CD14-positive monocyte (primary cell): ENCODE data around the gene MED29. TPM values are rescaled to one million over a fixed set of nuclear protein-coding genes. Genes with fewer than 3 reads are reported as not detected.
A peak's percentile ranks its signal among the peaks of the same experiment; 100 is the strongest.

Experiments
- DNase-seq, 3 donors: peaks; one replicate each; pipeline ENCODE4 v3.0.0-alpha.2; 2011 to 2022
- H2AFZ ChIP-seq: 2 replicates; pipeline ENCODE4 v1.6.0; 2012; ENCODE audit warnings: mild to moderate bottlenecking, low read depth, low read length, inconsistent platforms; ENCODE audit not compliant: insufficient read depth, poor library complexity, severe bottlenecking
- H3K27ac ChIP-seq, 2 donors: 1 replicate in 1 of 2; 2 replicates in 1 of 2; pipeline ENCODE4 v1.5.1; 2012 to 2013; ENCODE audit warnings: low read length in 2 of 2, control low read depth in 1 of 2, inconsistent platforms in 1 of 2, low read depth in 1 of 2, mild to moderate bottlenecking in 1 of 2
- H3K27me3 ChIP-seq, 2 donors: one replicate each; pipeline versions ENCODE4 v1.6.0 to v1.6.1; 2011 to 2013; ENCODE audit warnings: low read length in 2 of 2; ENCODE audit not compliant: control insufficient read depth in 2 of 2, insufficient read depth in 2 of 2
- H3K36me3 ChIP-seq, 2 donors: replicated peaks in 1 of 2; 1 replicate in 1 of 2; 2 replicates in 1 of 2; pipeline versions ENCODE4 v1.5.1 to v1.6.1; 2012 to 2013; ENCODE audit warnings: low read length in 2 of 2, control low read depth in 1 of 2, inconsistent platforms in 1 of 2, mild to moderate bottlenecking in 1 of 2; ENCODE audit not compliant: insufficient read depth in 2 of 2, control insufficient read depth in 1 of 2
- H3K4me1 ChIP-seq, 2 donors: 1 replicate in 1 of 2; 2 replicates in 1 of 2; pipeline versions ENCODE4 v1.5.1 to v1.6.1; 2012 to 2013; ENCODE audit warnings: low read length in 2 of 2, control low read depth in 1 of 2, inconsistent platforms in 1 of 2, mild to moderate bottlenecking in 1 of 2, moderate library complexity in 1 of 2; ENCODE audit not compliant: insufficient read depth in 2 of 2, control insufficient read depth in 1 of 2
- H3K4me2 ChIP-seq: replicated peaks from 2 replicates; pipeline ENCODE3; 2012; ENCODE audit warnings: low read length, moderate library complexity, mild to moderate bottlenecking; ENCODE audit not compliant: poor library complexity, severe bottlenecking; ENCODE audit errors: extremely low read depth
- H3K4me3 ChIP-seq, 3 experiments: fragments of 200-600 bp in 1 of 3; sonication (generic) in 1 of 3; replicated peaks in 1 of 3; 1 replicate in 2 of 3; 2 replicates in 1 of 3; pipeline ENCODE4 v1.5.1; 2011 to 2013; ENCODE audit warnings: low read length in 3 of 3, mild to moderate bottlenecking in 3 of 3, control low read depth in 2 of 3, low read depth in 2 of 3, inconsistent platforms in 1 of 3, moderate library complexity in 1 of 3
- H3K79me2 ChIP-seq: 2 replicates; pipeline ENCODE4 v1.6.0; 2012; ENCODE audit warnings: mild to moderate bottlenecking, control low read depth, inconsistent platforms, low read length, moderate library complexity; ENCODE audit not compliant: insufficient read depth
- H3K9ac ChIP-seq: 2 replicates; pipeline ENCODE4 v1.6.0; 2017; ENCODE audit warnings: low read length, mild to moderate bottlenecking; ENCODE audit not compliant: insufficient read depth, poor library complexity, severe bottlenecking
- H3K9me3 ChIP-seq, 2 donors: replicated peaks in 1 of 2; 1 replicate in 1 of 2; 2 replicates in 1 of 2; pipeline versions ENCODE4 v1.5.1 to v1.6.1; 2012 to 2013; ENCODE audit warnings: low read length in 2 of 2, control low read depth in 1 of 2; ENCODE audit not compliant: control insufficient read depth in 1 of 2, insufficient read depth in 1 of 2
- H4K20me1 ChIP-seq: 2 replicates; pipeline ENCODE4 v1.6.0; 2012; ENCODE audit warnings: mild to moderate bottlenecking, low read length, control low read depth, moderate library complexity; ENCODE audit not compliant: insufficient read depth
- H3K27ac Mint-ChIP-seq, 7 donors: one replicate each; pipeline ENCODE4 v1.8.0; 2020; ENCODE audit warnings: mild to moderate bottlenecking in 7 of 7, mixed read lengths in 7 of 7, moderate library complexity in 6 of 7, inconsistent platforms in 2 of 7
- H3K27me3 Mint-ChIP-seq, 3 donors: one replicate each; pipeline ENCODE4 v1.8.0; 2021 to 2022; ENCODE audit warnings: low read depth in 3 of 3, mild to moderate bottlenecking in 3 of 3, mixed read lengths in 3 of 3, moderate library complexity in 3 of 3, inconsistent platforms in 1 of 3
- H3K36me3 Mint-ChIP-seq, 2 donors: one replicate each; pipeline ENCODE4 v1.8.0; 2020; ENCODE audit warnings: mixed read lengths in 2 of 2, inconsistent platforms in 1 of 2, mild to moderate bottlenecking in 1 of 2
- H3K4me1 Mint-ChIP-seq: one replicate; pipeline ENCODE4 v1.8.0; 2020; ENCODE audit warnings: mild to moderate bottlenecking, mixed read lengths
- H3K4me3 Mint-ChIP-seq, 2 donors: one replicate each; pipeline ENCODE4 v1.8.0; 2020; ENCODE audit warnings: mild to moderate bottlenecking in 2 of 2, mixed read lengths in 2 of 2, moderate library complexity in 1 of 2
- H3K9me3 Mint-ChIP-seq, 7 donors: one replicate each; pipeline ENCODE4 v1.8.0; 2020 to 2022; ENCODE audit warnings: mixed read lengths in 7 of 7, mild to moderate bottlenecking in 6 of 7, moderate library complexity in 6 of 7, inconsistent platforms in 2 of 7
- WGBS: methylation state at CpG from one replicate; pipeline ENCODE4 v1.1.5; 2013; ENCODE audit warnings: missing lambda C conversion rate; ENCODE audit not compliant: insufficient coverage; 5-methylcytosine and 5-hydroxymethylcytosine counted together
- intact Hi-C, 2 donors: fragments of 100-400 bp; cut with micrococcal nuclease; formaldehyde crosslinking; loops; one replicate each; pipeline versions ENCODE4 v1.15.0 to v1.15.1; 2023
- polyA plus RNA-seq, 3 donors: library from polyadenylated mRNA; depleted of rRNA in 1 of 3; unstranded in 2 of 3; stranded (reverse) in 1 of 3; fragments of 300-500 nt in 2 of 3; fragments of >200 nt in 1 of 3; fragmentation: Illumina TruSeq in 2 of 3; gene quantifications; 1 replicate in 2 of 3; 2 replicates in 1 of 3; pipeline ENCODE4 v1.2.3, GENCODE V29; 2012 to 2021
- TF ChIP-seq, protein P1 (sequence below): fragments of 200-600 bp; IDR thresholded peaks from one replicate; pipeline ENCODE4 v1.8.0; 2022; ENCODE audit warnings: antibody characterized with exemption, mild to moderate bottlenecking

Gene MED29
- polyA plus RNA-seq, 3 donors = 35.8 to 38.2 (median 37.0) TPM

- peaks cover 0 to 2% (median 0%) of the 10 kb centered on the region in 7 donors for H3K9me3 Mint-ChIP-seq
- Histone ChIP-seq H3K27me3 (peaks cover 0 to 7% of the 10 kb centered on the region in 2 donors), H3K4me1 (peaks cover 7 to 9% of the 10 kb centered on the region in 2 donors), H3K79me2 (no peaks in the 10 kb centered on the region), H3K9me3 (no peaks in the 10 kb centered on the region), H3K4me2 (no peak overlapping the region), H4K20me1 (peaks cover 15% of the 10 kb centered on the region), H2AFZ (no peak overlapping the region), H3K27ac (no peak overlapping the region), H3K9ac (no peak overlapping the region), H3K36me3 (peaks cover 25 to 38% of the 10 kb centered on the region in 2 donors), H3K4me3 (no peak overlapping the region)
- no peak overlapping the region for H3K4me3 Mint-ChIP-seq
- 98% methylated on average over 7 of the region's 7 CpGs for WGBS
- TF ChIP-seq, protein P1, sequence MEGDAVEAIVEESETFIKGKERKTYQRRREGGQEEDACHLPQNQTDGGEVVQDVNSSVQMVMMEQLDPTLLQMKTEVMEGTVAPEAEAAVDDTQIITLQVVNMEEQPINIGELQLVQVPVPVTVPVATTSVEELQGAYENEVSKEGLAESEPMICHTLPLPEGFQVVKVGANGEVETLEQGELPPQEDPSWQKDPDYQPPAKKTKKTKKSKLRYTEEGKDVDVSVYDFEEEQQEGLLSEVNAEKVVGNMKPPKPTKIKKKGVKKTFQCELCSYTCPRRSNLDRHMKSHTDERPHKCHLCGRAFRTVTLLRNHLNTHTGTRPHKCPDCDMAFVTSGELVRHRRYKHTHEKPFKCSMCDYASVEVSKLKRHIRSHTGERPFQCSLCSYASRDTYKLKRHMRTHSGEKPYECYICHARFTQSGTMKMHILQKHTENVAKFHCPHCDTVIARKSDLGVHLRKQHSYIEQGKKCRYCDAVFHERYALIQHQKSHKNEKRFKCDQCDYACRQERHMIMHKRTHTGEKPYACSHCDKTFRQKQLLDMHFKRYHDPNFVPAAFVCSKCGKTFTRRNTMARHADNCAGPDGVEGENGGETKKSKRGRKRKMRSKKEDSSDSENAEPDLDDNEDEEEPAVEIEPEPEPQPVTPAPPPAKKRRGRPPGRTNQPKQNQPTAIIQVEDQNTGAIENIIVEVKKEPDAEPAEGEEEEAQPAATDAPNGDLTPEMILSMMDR = no peak
- intact Hi-C loops = no loop called here
- peaks cover 26 to 31% of the 10 kb centered on the region in 2 donors for H3K36me3 Mint-ChIP-seq
- peaks cover 8% of the 10 kb centered on the region for H3K4me1 Mint-ChIP-seq
- H3K27ac Mint-ChIP-seq = peak overlapping the region in 1 of 7 donors; percentile 13
- no peak for DNase-seq
- H3K27me3 Mint-ChIP-seq = peaks cover 2 to 6% (median 4%) of the 10 kb centered on the region in 3 donors
These were observed 34.6 kb downstream of the MED29 start for GRCh38 chr19:39425744-39426143.

DNA sequence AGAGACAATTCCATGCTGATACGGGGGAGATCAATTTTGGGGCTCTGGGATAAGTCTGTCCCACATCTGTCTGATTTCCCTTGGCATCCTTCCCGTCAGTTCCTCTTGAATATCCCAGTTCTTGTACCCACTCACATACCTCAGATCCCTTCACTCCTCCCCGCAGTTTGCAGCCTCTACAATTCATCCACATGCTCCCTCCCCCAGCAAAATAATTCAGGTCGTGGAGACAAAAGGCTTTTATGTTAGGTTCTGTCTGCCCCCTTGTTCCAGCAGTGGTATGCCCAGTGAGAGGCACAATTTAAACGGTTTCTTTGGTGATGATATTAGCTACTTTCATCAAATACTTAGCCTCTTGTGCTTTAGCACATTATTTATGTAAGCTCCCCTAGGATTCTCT is 35.0 kb downstream of the MED29 start:
- no peak for DNase-seq
- no peak overlapping the region for H3K4me3 Mint-ChIP-seq

More for the DNA sequence above, 35.0 kb downstream of the MED29 start:
- 87% methylated on average over 3 of the region's 5 CpGs for WGBS
- H3K4me1 ChIP-seq = peaks cover 11 to 13% of the 10 kb centered on the region in 2 donors
- TF ChIP-seq, protein P1 = no peak
- no peak overlapping the region for H2AFZ ChIP-seq
- H3K36me3 ChIP-seq = peaks cover 25 to 34% of the 10 kb centered on the region in 2 donors
- Mint-ChIP-seq H3K36me3 (peaks cover 24 to 31% of the 10 kb centered on the region in 2 donors), H3K27me3 (peaks cover 2 to 6% (median 4%) of the 10 kb centered on the region in 3 donors), H3K4me1 (peaks cover 12% of the 10 kb centered on the region), H3K9me3 (peaks cover 0 to 2% (median 0%) of the 10 kb centered on the region in 7 donors), H3K27ac (peak overlapping the region in 1 of 7 donors; percentile 37)
- H3K79me2 ChIP-seq = no peaks in the 10 kb centered on the region
- H3K27ac ChIP-seq = no peak overlapping the region
- H3K4me3 ChIP-seq = no peak overlapping the region
- no peak overlapping the region for H3K4me2 ChIP-seq
- no peaks in the 10 kb centered on the region for H3K9me3 ChIP-seq
- peaks cover 0 to 7% of the 10 kb centered on the region in 2 donors for H3K27me3 ChIP-seq
- H4K20me1 ChIP-seq = peaks cover 13% of the 10 kb centered on the region
- H3K9ac ChIP-seq = no peak overlapping the region
- intact Hi-C loops = no loop called here
